AG04450 (cell line): ENCODE results near the gene DCUN1D4. TPM values are rescaled to one million over a fixed set of nuclear protein-coding genes. Genes with fewer than 3 reads are reported as not detected.

Experiments used
- CTCF ChIA-PET: fragments of 300-600, 350-600 bp; formaldehyde crosslinking; extraction: SDS; loops from one replicate; lab custom pipeline; 2022; ENCODE audit warnings: antibody characterized with exemption, inconsistent platforms; lab: Charles Lee
- POLR2A ChIA-PET: fragments of 350-600 bp; formaldehyde crosslinking; extraction: SDS; loops from one replicate; lab custom pipeline; 2021; ENCODE audit warnings: antibody characterized with exemption, inconsistent platforms; lab: Yijun Ruan, JAX
- DNase-seq: peaks from one replicate; pipeline ENCODE4 v3.0.0-alpha.2; 2011; ENCODE audit warnings: low read depth, low spot score
- H3K27ac ChIP-seq: one replicate; pipeline ENCODE4 v1.5.1; 2012; ENCODE audit warnings: low read depth, low read length, control low read depth
- H3K27me3 ChIP-seq: one replicate; pipeline ENCODE4 v1.6.0; 2012; ENCODE audit warnings: low read length; ENCODE audit not compliant: control insufficient read depth, insufficient read depth
- H3K4me3 ChIP-seq: 2 replicates; pipeline ENCODE4 v1.5.1; 2011; ENCODE audit warnings: mild to moderate bottlenecking, low read depth, low read length, control low read depth
- H3K9me3 ChIP-seq: 2 replicates; pipeline ENCODE4 v1.5.1; 2012; ENCODE audit warnings: low read length; ENCODE audit not compliant: control insufficient read depth, insufficient read depth
- polyA minus RNA-seq: library from RNA; depleted of rRNA, polyadenylated mRNA; stranded (reverse); fragments of >200 nt; gene quantifications from 2 replicates; pipeline ENCODE4 v1.2.3, GENCODE V29; 2011; rRNA and poly(A)+ RNA removed
- polyA plus RNA-seq: library from polyadenylated mRNA; depleted of rRNA; stranded (reverse); fragments of >200 nt; gene quantifications from 2 replicates; pipeline ENCODE4 v1.2.3, GENCODE V29; 2011; rRNA removed
- TF ChIP-seq, protein P1 (sequence below): IDR thresholded peaks from 2 replicates; pipeline ENCODE4 v1.5.1; 2011; ENCODE audit warnings: low read depth, low read length, control low read depth, inconsistent platforms

DCUN1D4 gene
- 55.7 and 67.2 TPM in 2 replicates for polyA plus RNA-seq
- 61.2 and 102 TPM in 2 replicates for polyA minus RNA-seq

DNA sequence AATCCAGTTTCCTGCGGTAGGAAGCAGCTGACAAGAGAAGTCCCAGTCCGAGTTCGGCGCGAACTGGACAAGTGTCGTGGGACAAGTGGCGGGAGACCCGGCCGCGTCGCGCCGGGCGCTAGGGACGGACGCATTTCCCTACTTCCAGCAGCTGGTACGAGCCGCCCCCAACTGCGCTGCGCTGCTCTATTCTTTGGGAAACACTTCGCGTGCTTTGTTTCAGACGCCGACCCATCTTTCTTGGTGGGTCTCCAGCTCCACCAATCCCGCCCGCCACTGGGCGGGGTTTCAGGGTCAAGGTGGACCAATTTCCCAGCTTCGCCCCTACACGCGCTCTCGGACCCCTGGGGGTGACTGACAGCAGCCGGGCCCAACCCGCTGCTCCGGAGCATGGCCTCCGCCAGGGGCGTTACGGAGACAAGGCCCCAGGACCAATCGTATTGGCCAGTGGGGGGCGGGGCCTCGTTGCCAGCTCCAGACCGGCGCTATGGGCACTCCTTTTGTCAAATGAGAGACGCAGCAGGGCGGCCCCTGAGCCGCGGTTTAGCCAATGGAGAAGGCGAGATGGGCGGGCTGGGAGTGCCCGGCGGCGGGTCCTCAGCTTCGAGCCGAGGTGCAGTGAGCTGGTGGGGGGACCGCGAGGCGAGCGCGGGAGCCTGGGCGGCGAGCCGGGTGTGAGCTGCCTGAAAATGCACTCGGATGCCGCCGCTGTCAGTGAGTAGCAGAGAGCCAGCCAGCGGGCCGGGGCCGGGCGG is at the start of gene DCUN1D4:
TSS of gene DCUN1D4 (plus strand) at position 600 of the 755 bp plus-strand sequence. CDS start at position 690, 90 bp downstream.
- TF ChIP-seq, protein P1, sequence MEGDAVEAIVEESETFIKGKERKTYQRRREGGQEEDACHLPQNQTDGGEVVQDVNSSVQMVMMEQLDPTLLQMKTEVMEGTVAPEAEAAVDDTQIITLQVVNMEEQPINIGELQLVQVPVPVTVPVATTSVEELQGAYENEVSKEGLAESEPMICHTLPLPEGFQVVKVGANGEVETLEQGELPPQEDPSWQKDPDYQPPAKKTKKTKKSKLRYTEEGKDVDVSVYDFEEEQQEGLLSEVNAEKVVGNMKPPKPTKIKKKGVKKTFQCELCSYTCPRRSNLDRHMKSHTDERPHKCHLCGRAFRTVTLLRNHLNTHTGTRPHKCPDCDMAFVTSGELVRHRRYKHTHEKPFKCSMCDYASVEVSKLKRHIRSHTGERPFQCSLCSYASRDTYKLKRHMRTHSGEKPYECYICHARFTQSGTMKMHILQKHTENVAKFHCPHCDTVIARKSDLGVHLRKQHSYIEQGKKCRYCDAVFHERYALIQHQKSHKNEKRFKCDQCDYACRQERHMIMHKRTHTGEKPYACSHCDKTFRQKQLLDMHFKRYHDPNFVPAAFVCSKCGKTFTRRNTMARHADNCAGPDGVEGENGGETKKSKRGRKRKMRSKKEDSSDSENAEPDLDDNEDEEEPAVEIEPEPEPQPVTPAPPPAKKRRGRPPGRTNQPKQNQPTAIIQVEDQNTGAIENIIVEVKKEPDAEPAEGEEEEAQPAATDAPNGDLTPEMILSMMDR = peak; percentile 41
- Histone ChIP-seq H3K27me3 (no peaks in the 10 kb centered on the region), H3K9me3 (no peaks in the 10 kb centered on the region), H3K27ac (peak within 1 kb of the TSS; percentile 78), H3K4me3 (peak within 1 kb of the TSS; percentile 82)
- peak; percentile 99 for DNase-seq
- POLR2A ChIA-PET = interaction anchor here (0.5 to 1.3 kb wide), 2 partner anchors 195 to 456 kb away, joined by 3 to 5 read pairs; partner anchors contain the start of gene SGCB
- CTCF ChIA-PET = interaction anchor here (0.7 to 1.9 kb wide), 3 partner anchors 10 to 52 kb away, joined by 4 to 15 read pairs (median 5); no protein-coding TSS in a partner anchor

DNA sequence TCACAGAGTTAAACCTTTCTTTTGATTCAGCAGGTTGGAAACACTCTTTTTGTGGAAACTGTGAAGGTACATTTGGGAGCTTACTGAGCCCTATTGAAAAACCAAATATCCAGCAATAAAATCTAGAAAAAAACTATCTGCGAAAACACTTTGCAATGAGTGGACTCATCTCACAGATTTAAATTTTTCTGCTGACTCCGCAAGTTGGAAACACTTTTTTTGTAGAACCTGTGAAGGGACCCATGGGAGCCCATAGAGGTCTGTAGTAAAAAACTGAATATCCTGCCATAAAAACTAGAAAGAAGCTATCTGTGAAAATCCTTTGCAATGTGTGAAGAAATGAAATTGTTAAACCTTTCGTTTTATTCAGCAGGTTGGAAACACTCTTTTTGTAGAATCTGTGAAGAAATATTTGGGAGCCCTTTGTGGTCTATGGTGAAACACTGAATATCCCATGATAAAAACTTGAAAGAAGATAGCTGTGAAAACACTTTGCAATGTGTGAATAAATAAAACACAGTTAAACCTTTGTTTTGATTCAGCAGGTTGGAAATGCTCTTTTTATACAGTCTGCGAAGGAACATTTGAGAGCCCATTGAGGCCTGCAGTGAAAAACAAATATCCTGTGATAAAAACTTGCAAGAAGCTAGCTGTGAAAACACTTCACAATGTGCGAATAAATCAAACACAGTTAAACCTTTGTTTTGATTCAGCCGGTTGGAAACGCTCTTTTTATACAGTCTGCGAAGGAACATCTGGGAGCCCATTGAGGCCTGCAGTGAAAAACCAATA is 22.3 kb upstream of the DCUN1D4 start:
- TF ChIP-seq, protein P1 = no peak
- no peak overlapping the region for H3K27ac ChIP-seq
- DNase-seq = no peak
- H3K9me3 ChIP-seq = no peaks in the 10 kb centered on the region; the same call in 1 of the 2 replicates
- CTCF ChIA-PET = interaction anchor here (1.8 kb wide), 1 partner anchor 10 kb away, joined by 6 read pairs; no protein-coding TSS in a partner anchor
- H3K4me3 ChIP-seq = no peak overlapping the region
- H3K27me3 ChIP-seq = no peaks in the 10 kb centered on the region
- POLR2A ChIA-PET = no interaction called here

DNA sequence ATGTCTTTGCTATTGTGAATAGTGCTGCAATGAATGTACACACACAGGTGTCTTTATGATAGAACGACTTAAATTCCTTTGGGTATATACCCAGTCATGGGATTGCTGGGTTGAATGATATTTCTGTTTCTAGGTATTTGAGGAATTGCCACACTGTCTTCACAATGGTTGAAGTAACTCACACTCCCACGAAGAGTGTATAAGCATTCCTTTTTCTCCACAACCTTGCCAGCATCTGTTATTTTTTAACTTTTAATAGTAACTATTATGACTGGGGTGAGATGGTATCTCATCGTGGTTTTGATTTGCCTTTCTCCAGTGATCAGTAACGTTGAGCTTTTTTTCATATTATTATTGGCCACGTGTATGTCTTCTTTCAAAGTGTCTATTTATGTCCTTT is 17.6 kb upstream of the DCUN1D4 start:
- ChIA-PET POLR2A (no interaction called here), CTCF (no interaction called here)
- TF ChIP-seq, protein P1 = no peak
- H3K27me3 ChIP-seq = no peaks in the 10 kb centered on the region
- no peak overlapping the region for H3K27ac ChIP-seq
- no peak overlapping the region for H3K4me3 ChIP-seq
- H3K9me3 ChIP-seq = no peaks in the 10 kb centered on the region
- no peak for DNase-seq

DNA sequence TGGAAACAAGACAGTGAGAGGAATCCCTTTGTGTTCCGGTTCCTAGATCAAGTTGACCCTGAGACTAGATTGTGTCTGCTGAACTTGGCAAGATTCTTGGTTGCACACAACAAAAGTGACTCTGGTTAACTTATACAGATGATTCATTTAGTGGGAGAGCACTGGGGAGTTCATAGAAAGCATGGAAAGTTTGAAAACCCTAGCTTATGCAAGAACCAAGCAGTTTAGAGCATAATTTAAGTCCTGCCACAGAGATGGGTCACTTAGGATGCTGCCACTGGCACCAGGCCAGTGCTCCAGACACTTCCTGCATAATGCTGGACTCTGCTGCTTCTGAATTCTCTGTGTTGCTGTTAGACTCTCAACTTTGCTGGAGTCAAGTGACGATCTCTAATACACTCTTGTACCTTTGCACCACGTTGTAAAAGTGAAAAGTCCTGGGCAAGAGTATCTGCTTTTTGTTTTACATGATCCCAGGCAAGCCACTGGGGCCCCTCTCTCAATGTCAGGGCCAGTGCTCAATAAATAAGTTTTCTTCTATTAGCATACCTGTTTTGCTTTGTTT is 12.7 kb upstream of the DCUN1D4 start:
- ChIA-PET POLR2A (no interaction called here), CTCF (interaction anchor here (0.6 to 1.6 kb wide), 8 partner anchors 8 to 344 kb away, joined by 3 to 6 read pairs (median 4); partner anchors contain the start of gene SPATA18)
- Histone ChIP-seq H3K9me3 (no peaks in the 10 kb centered on the region), H3K27me3 (no peaks in the 10 kb centered on the region), H3K4me3 (no peak overlapping the region), H3K27ac (no peak overlapping the region)
- DNase-seq = no peak
- TF ChIP-seq, protein P1 = no peak
